ENCODE measurements around the gene SLAMF1. TPM values are rescaled to one million over a fixed set of nuclear protein-coding genes. Genes with fewer than 3 reads are reported as not detected.
A peak's percentile ranks its signal among the peaks of the same experiment; 100 is the strongest.
"Not testable (repeated sequence)": the region's sequence is repeated elsewhere in the genome, so short reads cannot be mapped to it uniquely, and the experiment has no call there.

The SLAMF1 gene
- total RNA-seq (2014; rRNA removed; shearing (Covaris generic)), result not detected in 2 replicates

GRCh38 chr1:160646711-160647328 is at the start of gene SLAMF1:
Gene SLAMF1 (minus strand): TSS chr1:160647044. CDS start chr1:160646945, 99 bp downstream.
- DNase-seq, result no peak
- H3K27me3 ChIP-seq (ENCODE audit: control insufficient read depth, insufficient read depth, low read length), result 0 out of 2 replicates have a peak, but pooled peaks cover 1% of the 10 kb centered on the region
- no peak within 1 kb of the TSS for H3K4me3 ChIP-seq (ENCODE audit: insufficient read depth, low read depth, low read length)
- no peaks in the 10 kb centered on the region for H3K36me3 ChIP-seq (replicated peaks; ENCODE audit: control insufficient read depth, insufficient read depth, low read length)

- H3K36me3 ChIP-seq (replicated peaks; ENCODE audit: control insufficient read depth, insufficient read depth, low read length); H3K27me3 ChIP-seq (ENCODE audit: control insufficient read depth, insufficient read depth, low read length); DNase-seq; H3K4me3 ChIP-seq (ENCODE audit: insufficient read depth, low read depth, low read length): not testable (repeated sequence)
Measured at GRCh38 chr1:160692390-160692789, 45.5 kb upstream of the SLAMF1 start.

- no peaks in the 10 kb centered on the region for H3K36me3 ChIP-seq (replicated peaks; ENCODE audit: control insufficient read depth, insufficient read depth, low read length)
- no peaks in the 10 kb centered on the region for H3K27me3 ChIP-seq (ENCODE audit: control insufficient read depth, insufficient read depth, low read length)
- no peak overlapping the region for H3K4me3 ChIP-seq (ENCODE audit: insufficient read depth, low read depth, low read length)
- DNase-seq, result no peak
Measured at GRCh38 chr1:160685266-160685665, 38.4 kb upstream of the SLAMF1 start.

- Histone ChIP-seq H3K36me3 (replicated peaks; ENCODE audit: control insufficient read depth, insufficient read depth, low read length) (no peaks in the 10 kb centered on the region), H3K4me3 (ENCODE audit: insufficient read depth, low read depth, low read length) (no peak overlapping the region), H3K27me3 (ENCODE audit: control insufficient read depth, insufficient read depth, low read length) (no peaks in the 10 kb centered on the region; the same call in 1 of the 2 replicates)
- DNase-seq, result no peak
Measured at GRCh38 chr1:160682983-160683865, 36.4 kb upstream of the SLAMF1 start.

- Histone ChIP-seq H3K27me3 (ENCODE audit: control insufficient read depth, insufficient read depth, low read length) (no peaks in the 10 kb centered on the region; the same call in 1 of the 2 replicates), H3K36me3 (replicated peaks; ENCODE audit: control insufficient read depth, insufficient read depth, low read length) (no peaks in the 10 kb centered on the region), H3K4me3 (ENCODE audit: insufficient read depth, low read depth, low read length) (no peak overlapping the region)
- no peak for DNase-seq
Measured at GRCh38 chr1:160681891-160682140, 35.0 kb upstream of the SLAMF1 start.

- no peaks in the 10 kb centered on the region for H3K36me3 ChIP-seq (replicated peaks; ENCODE audit: control insufficient read depth, insufficient read depth, low read length)
- H3K4me3 ChIP-seq (ENCODE audit: insufficient read depth, low read depth, low read length), result no peak overlapping the region
- DNase-seq, result peak; percentile 73
- no peaks in the 10 kb centered on the region; the same call in 1 of the 2 replicates for H3K27me3 ChIP-seq (ENCODE audit: control insufficient read depth, insufficient read depth, low read length)
Measured at GRCh38 chr1:160681066-160681890, 34.4 kb upstream of the SLAMF1 start.

- no peaks in the 10 kb centered on the region; the same call in 1 of the 2 replicates for H3K27me3 ChIP-seq (ENCODE audit: control insufficient read depth, insufficient read depth, low read length)
- H3K4me3 ChIP-seq (ENCODE audit: insufficient read depth, low read depth, low read length), result no peak overlapping the region
- H3K36me3 ChIP-seq (replicated peaks; ENCODE audit: control insufficient read depth, insufficient read depth, low read length), result no peaks in the 10 kb centered on the region
- no peak for DNase-seq
Measured at GRCh38 chr1:160680399-160680798, 33.6 kb upstream of the SLAMF1 start.

- H3K36me3 ChIP-seq (replicated peaks; ENCODE audit: control insufficient read depth, insufficient read depth, low read length), result no peaks in the 10 kb centered on the region
- DNase-seq, result no peak
Measured at GRCh38 chr1:160679893-160680292, 33.0 kb upstream of the SLAMF1 start.

GRCh38 chr1:160676869-160677597 is 30.2 kb upstream of the SLAMF1 start:
- no peak for DNase-seq
- H3K27me3 ChIP-seq (ENCODE audit: control insufficient read depth, insufficient read depth, low read length), result no peaks in the 10 kb centered on the region; the same call in 1 of the 2 replicates
- no peak overlapping the region for H3K4me3 ChIP-seq (ENCODE audit: insufficient read depth, low read depth, low read length)
- no peaks in the 10 kb centered on the region for H3K36me3 ChIP-seq (replicated peaks; ENCODE audit: control insufficient read depth, insufficient read depth, low read length)

More at GRCh38 chr1:160679893-160680292, 33.0 kb upstream of the SLAMF1 start:
- Histone ChIP-seq H3K27me3 (ENCODE audit: control insufficient read depth, insufficient read depth, low read length) (no peaks in the 10 kb centered on the region; the same call in 1 of the 2 replicates), H3K4me3 (ENCODE audit: insufficient read depth, low read depth, low read length) (no peak overlapping the region)

GRCh38 chr1:160675641-160676410 is 29.0 kb upstream of the SLAMF1 start:
- peak; percentile 42 for DNase-seq
- H3K4me3 ChIP-seq (ENCODE audit: insufficient read depth, low read depth, low read length), result no peak overlapping the region
- H3K36me3 ChIP-seq (replicated peaks; ENCODE audit: control insufficient read depth, insufficient read depth, low read length), result no peaks in the 10 kb centered on the region
- H3K27me3 ChIP-seq (ENCODE audit: control insufficient read depth, insufficient read depth, low read length), result no peaks in the 10 kb centered on the region; the same call in 1 of the 2 replicates

GRCh38 chr1:160674415-160674814 is 27.6 kb upstream of the SLAMF1 start:
- H3K27me3 ChIP-seq (ENCODE audit: control insufficient read depth, insufficient read depth, low read length), result no peaks in the 10 kb centered on the region; the same call in 1 of the 2 replicates
- no peak overlapping the region for H3K4me3 ChIP-seq (ENCODE audit: insufficient read depth, low read depth, low read length)
- no peak for DNase-seq
- H3K36me3 ChIP-seq (replicated peaks; ENCODE audit: control insufficient read depth, insufficient read depth, low read length), result no peaks in the 10 kb centered on the region

- no peak for DNase-seq
- Histone ChIP-seq H3K4me3 (ENCODE audit: insufficient read depth, low read depth, low read length) (no peak overlapping the region), H3K36me3 (replicated peaks; ENCODE audit: control insufficient read depth, insufficient read depth, low read length) (no peaks in the 10 kb centered on the region), H3K27me3 (ENCODE audit: control insufficient read depth, insufficient read depth, low read length) (no peaks in the 10 kb centered on the region)
Measured at GRCh38 chr1:160672789-160673695, 26.2 kb upstream of the SLAMF1 start.
